BLaER1 (cell line): ENCODE data around the gene RTN4R.

Experiments used
- H3K27ac ChIP-seq: shearing (Covaris generic); formaldehyde crosslinking; 2 replicates; pipeline ENCODE4 v1.8.1; 2022
- H3K27me3 ChIP-seq: shearing (Covaris generic); formaldehyde crosslinking; 2 replicates; pipeline ENCODE4 v1.8.1; 2022
- H3K36me3 ChIP-seq: shearing (Covaris generic); formaldehyde crosslinking; 2 replicates; pipeline ENCODE4 v1.8.1; 2022
- H3K4me1 ChIP-seq: shearing (Covaris generic); formaldehyde crosslinking; 2 replicates; pipeline ENCODE4 v1.8.1; 2022
- H3K4me2 ChIP-seq: shearing (Covaris generic); formaldehyde crosslinking; 2 replicates; pipeline ENCODE4 v1.8.1; 2022
- H3K4me3 ChIP-seq: shearing (Covaris generic); formaldehyde crosslinking; 2 replicates; pipeline ENCODE4 v1.8.1; 2022
- H3K9ac ChIP-seq: shearing (Covaris generic); formaldehyde crosslinking; 2 replicates; pipeline ENCODE4 v1.8.1; 2022
- H3K9me3 ChIP-seq: shearing (Covaris generic); formaldehyde crosslinking; 2 replicates; pipeline ENCODE4 v1.8.1; 2022
- H4K20me1 ChIP-seq: shearing (Covaris generic); formaldehyde crosslinking; 2 replicates; pipeline ENCODE4 v1.8.1; 2022
- Cebpa-rat ChIP-seq: shearing (Covaris generic); IDR thresholded peaks from 2 replicates; pipeline ENCODE4 v1.8.1; 2022

Gene RTN4R

DNA sequence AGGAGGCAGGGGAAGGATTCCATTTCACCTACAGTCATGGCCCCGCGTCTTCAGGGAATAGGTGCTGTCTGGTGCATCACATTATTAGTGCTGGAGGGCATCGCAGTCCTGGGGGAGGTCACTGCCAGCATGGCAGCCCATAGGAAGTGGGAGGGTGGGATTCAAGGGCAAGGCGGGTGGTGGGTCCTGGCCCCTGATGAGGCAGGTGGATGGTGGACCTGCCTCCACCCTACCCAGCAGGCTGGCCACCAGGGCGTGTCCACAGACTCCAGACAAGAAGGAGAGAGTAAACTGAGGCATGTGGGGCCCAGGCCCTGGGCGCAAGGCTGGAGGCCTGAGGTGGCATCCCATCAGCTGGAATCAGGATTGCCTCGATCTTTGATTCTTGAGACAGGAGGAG, 53.3 kb downstream of the RTN4R start:
- Histone ChIP-seq H3K9ac (peak overlapping the region; percentile 64; the same call in 1 of the 2 replicates), H3K4me3 (no peak overlapping the region), H3K27ac (peak overlapping the region; percentile 85), H3K9me3 (peaks cover 7% of the 10 kb centered on the region; the same call in 1 of the 2 replicates), H3K36me3 (no peaks in the 10 kb centered on the region), H3K4me1 (peaks cover 92% of the 10 kb centered on the region), H3K27me3 (no peaks in the 10 kb centered on the region), H4K20me1 (no peaks in the 10 kb centered on the region), H3K4me2 (peak overlapping the region; percentile 92)
- no peak for TF ChIP-seq Cebpa-rat

DNA sequence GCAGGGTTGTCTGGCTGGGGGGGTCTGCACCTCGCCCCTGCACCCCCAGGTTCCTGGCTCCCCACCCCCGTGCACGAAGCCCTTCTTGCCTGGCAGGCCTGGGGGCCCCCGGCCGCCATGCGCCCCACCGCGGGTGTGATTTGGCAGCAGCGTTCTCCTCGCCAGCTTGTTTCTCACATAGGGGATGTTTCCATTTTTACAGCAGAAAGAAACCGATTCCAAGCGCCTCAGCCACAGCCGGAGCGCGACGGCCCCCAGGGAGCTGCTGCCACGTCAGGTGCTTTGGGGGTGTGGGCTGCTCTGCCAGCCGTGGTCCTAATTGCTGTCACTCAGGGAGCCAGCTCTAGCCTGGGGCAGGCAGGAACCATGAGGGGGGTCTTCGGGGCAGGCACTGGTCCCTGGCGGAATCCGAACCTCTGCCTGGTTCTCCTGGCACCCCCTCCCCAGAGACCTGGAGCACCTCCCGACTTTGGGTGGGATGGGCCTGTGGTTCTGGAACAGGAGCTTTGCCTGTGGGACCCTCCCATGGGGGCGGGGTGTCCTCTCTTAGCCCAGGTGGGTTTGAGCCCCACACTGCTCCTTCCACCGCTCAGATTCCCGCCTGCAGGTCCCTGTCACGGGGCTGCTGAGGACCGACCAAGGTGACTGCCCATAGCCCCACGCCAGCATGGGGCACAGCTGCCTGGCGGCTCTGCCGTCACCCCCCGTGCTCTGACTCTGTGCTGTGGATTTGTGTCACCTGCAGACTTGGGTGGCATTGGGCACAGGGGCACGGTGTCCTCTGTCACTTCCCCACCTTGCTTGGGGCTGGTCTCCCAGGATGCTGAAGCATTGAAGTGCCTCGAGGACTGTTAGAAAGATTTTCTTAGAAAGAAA, 54.0 kb downstream of the RTN4R start:
- Histone ChIP-seq H3K4me3 (peak overlapping the region; percentile 49), H3K4me2 (peak overlapping the region; percentile 92), H3K4me1 (peaks cover 92% of the 10 kb centered on the region), H3K27ac (peak overlapping the region; percentile 85), H3K36me3 (no peaks in the 10 kb centered on the region), H3K27me3 (no peaks in the 10 kb centered on the region), H3K9me3 (no peaks in the 10 kb centered on the region), H3K9ac (peak overlapping the region; percentile 64), H4K20me1 (no peaks in the 10 kb centered on the region)
- no peak for TF ChIP-seq Cebpa-rat

DNA sequence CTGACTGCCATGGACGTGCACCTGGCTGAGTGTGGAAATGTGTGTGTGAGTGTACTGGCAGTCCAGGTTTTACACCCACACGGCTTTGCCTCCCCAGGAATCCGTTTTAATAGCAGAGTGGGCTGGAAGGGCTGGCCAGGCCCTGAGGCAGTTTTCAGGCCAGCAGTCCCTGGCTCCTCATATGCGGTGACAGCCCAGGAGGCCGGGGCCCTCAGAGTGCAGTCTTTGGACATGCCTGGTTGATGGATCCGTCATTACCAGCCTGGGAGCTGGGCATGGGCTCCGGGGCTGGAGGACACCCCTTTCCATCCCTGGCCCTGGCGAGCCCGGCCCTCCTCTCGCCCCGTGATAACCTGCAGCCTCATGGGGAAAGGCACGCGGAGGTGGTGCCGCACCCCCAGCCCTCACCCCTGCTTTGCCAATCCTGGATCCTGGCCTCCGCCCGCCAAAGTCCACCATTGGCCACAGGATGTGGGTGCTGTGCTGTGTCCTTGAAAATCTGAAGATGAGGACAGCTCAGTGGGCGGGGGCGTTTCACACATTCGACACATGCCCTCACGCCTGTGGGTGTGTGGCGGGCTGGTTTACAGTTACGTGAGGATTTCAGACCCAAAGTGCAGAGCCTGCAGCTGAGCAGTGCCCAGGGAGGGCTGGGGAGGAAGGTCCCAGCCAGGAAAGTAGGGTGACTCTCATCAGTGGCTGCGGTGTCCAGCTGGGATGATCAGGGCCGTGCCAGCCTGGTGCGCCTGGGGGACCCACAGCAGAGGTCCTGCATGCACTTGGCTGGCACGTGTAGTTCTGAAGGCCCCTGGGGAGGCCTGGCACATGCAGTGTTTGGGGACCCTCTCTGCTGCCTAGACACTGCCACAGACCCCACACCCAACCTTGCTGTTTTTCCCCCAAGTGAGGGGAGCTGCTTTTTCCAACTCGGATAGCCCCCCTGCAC, 55.1 kb downstream of the RTN4R start:
- peak overlapping the region; percentile 85 for H3K27ac ChIP-seq
- H3K4me3 ChIP-seq = peak overlapping the region; percentile 49
- H4K20me1 ChIP-seq = no peaks in the 10 kb centered on the region
- H3K27me3 ChIP-seq = no peaks in the 10 kb centered on the region
- peak overlapping the region; percentile 92 for H3K4me2 ChIP-seq
- peaks cover 97% of the 10 kb centered on the region for H3K4me1 ChIP-seq
- no peaks in the 10 kb centered on the region for H3K36me3 ChIP-seq
- no peak for TF ChIP-seq Cebpa-rat
- no peaks in the 10 kb centered on the region for H3K9me3 ChIP-seq
- H3K9ac ChIP-seq = peak overlapping the region; percentile 64

DNA sequence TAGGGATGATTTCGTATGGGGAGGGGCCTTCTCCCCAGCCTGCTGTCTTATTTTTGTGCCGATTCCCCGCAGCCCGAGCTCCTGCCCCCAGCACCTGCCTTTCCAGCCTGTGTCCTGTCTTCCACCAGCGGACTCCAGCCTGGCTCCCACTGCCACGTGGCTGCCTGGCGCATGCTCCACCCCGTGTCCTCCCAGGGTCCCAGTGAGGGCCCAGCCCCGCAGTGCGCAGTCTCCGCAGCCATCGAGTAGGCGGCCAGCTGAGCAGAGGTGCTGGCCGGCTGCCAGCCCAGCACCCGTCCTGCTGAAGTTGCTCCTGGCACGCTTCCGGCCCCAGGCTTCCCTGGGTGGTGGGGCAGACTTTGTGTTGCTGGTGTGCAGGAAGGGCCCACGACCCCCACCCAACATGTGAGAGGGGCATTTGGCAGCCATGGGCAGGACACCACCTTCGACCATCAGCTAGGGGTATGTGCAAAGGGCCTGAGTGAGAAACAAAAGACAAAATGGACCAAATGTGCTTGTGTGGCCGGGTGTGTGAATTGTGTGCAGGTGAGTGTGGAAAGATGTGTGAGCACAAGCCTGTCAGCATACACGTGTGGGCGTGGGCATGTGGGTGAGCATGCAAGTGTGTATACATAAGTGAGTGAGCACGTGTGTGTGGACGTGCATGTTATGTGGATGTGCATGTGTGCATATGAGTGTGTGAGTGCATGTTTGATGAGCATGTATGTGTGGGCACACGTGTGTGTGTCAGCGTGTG, 55.9 kb downstream of the RTN4R start:
- Histone ChIP-seq H3K9ac (peak overlapping the region; percentile 64), H3K9me3 (no peaks in the 10 kb centered on the region), H3K27ac (peak overlapping the region; percentile 85), H3K36me3 (no peaks in the 10 kb centered on the region), H3K4me3 (no peak overlapping the region), H3K4me1 (peaks cover 97% of the 10 kb centered on the region), H4K20me1 (no peaks in the 10 kb centered on the region), H3K27me3 (no peaks in the 10 kb centered on the region), H3K4me2 (peak overlapping the region; percentile 92)
- no peak for TF ChIP-seq Cebpa-rat

DNA sequence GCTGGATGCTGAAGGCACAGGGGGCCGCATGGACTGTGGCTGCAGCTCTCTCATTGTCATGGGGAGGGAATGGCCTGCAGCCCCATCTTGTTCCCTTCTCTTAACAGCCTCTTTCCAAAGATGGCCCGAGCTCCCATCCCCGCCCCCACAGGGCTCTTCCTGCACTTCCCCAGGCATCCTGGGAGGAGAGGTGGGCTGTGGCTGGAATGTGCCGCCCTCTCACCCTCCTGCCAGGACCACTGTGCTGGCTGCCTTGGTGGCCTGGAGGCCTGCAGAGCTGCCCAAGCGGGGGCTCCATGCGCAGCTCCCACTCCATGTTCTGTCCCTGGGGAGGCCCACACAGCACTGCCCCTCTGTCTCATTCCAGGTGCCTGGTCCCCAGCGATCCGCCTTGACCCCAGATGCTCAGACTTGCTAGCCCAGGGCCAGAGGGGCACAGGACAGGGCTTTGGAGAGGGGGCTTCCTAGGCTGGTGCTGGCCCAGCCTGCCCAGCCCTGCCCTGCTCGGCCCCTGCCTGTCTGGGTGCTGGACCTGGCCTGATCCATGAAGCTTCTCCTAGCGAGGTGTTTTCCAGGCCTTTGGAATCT, 56.6 kb downstream of the RTN4R start:
- H3K9me3 ChIP-seq = no peaks in the 10 kb centered on the region
- no peak overlapping the region for H3K4me3 ChIP-seq
- TF ChIP-seq Cebpa-rat = no peak
- peaks cover 97% of the 10 kb centered on the region for H3K4me1 ChIP-seq
- no peaks in the 10 kb centered on the region for H3K27me3 ChIP-seq
- H3K4me2 ChIP-seq = peak overlapping the region; percentile 92
- H4K20me1 ChIP-seq = no peaks in the 10 kb centered on the region
- peak overlapping the region; percentile 64; the same call in 1 of the 2 replicates for H3K9ac ChIP-seq
- H3K27ac ChIP-seq = peak overlapping the region; percentile 85
- no peaks in the 10 kb centered on the region for H3K36me3 ChIP-seq

DNA sequence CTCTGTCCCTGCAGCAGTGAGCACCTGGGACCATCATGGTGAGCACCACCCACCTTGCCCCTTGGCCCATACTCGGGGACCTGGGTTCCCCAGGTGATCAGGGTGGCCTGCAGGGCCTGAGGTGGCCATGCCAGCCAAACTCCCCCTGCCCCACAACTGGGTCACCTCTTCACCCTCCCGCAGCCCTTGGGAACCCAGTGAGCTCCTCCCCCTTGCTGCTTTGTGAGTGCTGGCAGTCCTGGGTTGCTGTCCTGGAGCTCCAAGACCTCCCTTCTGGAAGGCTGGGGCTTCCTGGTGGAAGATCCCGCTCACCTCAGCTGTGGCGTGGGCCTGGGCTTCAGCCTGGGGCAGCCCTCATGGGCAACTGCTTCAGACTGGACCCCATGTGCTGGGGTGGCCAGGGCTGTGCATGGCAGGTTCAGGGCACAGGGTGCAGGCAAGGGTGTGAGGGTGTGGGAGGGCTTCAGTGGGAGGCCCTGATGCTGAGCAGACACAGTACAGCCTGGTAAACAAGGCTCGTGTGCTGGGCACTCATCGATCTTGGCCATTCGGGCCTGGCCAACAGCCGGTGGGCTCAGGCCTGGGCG, 57.6 kb downstream of the RTN4R start:
- peak overlapping the region; percentile 85 for H3K27ac ChIP-seq
- peak overlapping the region; percentile 92 for H3K4me2 ChIP-seq
- no peak for TF ChIP-seq Cebpa-rat
- peaks cover 96% of the 10 kb centered on the region for H3K4me1 ChIP-seq
- H4K20me1 ChIP-seq = no peaks in the 10 kb centered on the region
- no peaks in the 10 kb centered on the region for H3K9me3 ChIP-seq
- H3K36me3 ChIP-seq = no peaks in the 10 kb centered on the region
- H3K4me3 ChIP-seq = no peak overlapping the region
- no peaks in the 10 kb centered on the region for H3K27me3 ChIP-seq
- H3K9ac ChIP-seq = 0 out of 2 replicates have a peak overlapping the region, but pooled peaks have one; percentile 29

DNA sequence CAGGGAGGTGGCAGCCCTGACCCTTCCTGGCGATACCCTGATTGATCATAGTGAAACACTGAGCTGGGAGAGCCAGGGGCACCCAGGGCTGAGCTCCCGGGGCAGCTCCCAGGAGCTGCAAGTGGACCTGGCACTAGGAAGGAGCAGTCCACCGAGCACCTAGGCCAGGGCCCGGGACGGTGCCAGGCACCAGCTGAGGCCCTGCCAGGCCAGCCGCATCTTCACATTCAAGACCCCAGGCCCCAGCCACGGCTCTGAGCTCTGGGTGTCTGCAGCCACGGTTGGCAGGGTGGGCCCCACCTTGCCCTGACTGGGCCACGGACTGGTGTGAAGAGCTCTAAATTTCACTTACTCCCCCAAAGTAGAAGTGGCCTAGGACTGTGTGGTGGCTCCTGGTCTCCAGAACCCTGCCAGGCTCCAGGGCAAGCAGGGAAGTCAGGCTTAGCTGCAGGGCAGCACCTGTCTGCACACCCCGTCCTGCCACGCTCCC, 58.3 kb downstream of the RTN4R start:
- H3K9me3 ChIP-seq = no peaks in the 10 kb centered on the region
- H3K4me1 ChIP-seq = peaks cover 96% of the 10 kb centered on the region
- H3K9ac ChIP-seq = no peak overlapping the region
- no peaks in the 10 kb centered on the region for H3K27me3 ChIP-seq
- peak overlapping the region; percentile 85 for H3K27ac ChIP-seq
- TF ChIP-seq Cebpa-rat = no peak
- no peaks in the 10 kb centered on the region for H3K36me3 ChIP-seq
- peak overlapping the region; percentile 92 for H3K4me2 ChIP-seq
- no peaks in the 10 kb centered on the region for H4K20me1 ChIP-seq
- H3K4me3 ChIP-seq = no peak overlapping the region

DNA sequence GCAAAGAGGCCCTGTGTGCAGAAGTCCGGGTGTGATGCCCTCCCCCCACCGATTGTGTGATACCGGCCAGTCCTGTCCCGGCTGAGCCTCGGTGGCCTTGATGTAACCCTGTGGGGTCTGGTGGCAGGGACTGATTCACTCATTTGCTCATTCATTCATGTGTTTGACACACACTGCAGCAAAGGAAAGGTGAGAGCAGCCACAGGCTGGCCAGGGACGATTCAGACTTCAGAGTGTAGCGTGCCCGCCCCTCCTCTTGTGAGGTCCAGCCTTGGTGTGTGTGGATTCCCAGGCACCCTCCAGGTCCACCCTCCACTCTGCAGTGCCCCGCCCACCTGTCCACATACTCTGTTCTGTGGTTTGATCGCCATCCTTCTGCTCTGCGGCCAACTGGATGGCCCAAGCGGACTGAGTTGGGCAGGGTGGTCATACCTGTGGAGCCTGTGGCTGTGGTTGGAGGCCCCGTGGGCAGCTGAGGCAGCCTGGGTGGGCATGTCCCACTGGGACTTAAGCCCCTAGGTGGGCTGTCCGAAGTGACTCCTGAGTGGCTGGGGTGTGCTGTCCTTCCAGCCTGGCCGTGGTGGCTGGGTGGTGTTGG, 59.3 kb downstream of the RTN4R start:
- Histone ChIP-seq H3K36me3 (no peaks in the 10 kb centered on the region), H3K27me3 (no peaks in the 10 kb centered on the region), H4K20me1 (no peaks in the 10 kb centered on the region), H3K9ac (0 out of 2 replicates have a peak overlapping the region, but pooled peaks have one; percentile 91), H3K27ac (0 out of 2 replicates have a peak overlapping the region, but pooled peaks have one; percentile 10), H3K4me3 (no peak overlapping the region), H3K4me2 (peak overlapping the region; percentile 99; the same call in 1 of the 2 replicates), H3K4me1 (peaks cover 96% of the 10 kb centered on the region), H3K9me3 (no peaks in the 10 kb centered on the region)
- TF ChIP-seq Cebpa-rat = no peak
